G401 (cell line): ENCODE results near the gene KRT12. TPM values are rescaled to one million over a fixed set of nuclear protein-coding genes. Genes with fewer than 3 reads are reported as not detected.

Experiments used
- DNase-seq: peaks from one replicate; pipeline ENCODE4 v3.0.0-alpha.2; 2015; ENCODE audit warnings: low spot score
- in situ Hi-C: cut with HindIII; loops from 2 replicates; pipeline ENCODE4 v1.10.0; 2016; ENCODE audit warnings: low sequenced_read_pairs, mixed read lengths
- total RNA-seq: library from RNA; depleted of rRNA; stranded (reverse); fragments of >200 nt; shearing (Covaris generic); gene quantifications from 2 replicates; pipeline ENCODE4 v1.2.3, GENCODE V29; 2014; rRNA removed

KRT12 gene
- not detected in 2 replicates for total RNA-seq

DNA sequence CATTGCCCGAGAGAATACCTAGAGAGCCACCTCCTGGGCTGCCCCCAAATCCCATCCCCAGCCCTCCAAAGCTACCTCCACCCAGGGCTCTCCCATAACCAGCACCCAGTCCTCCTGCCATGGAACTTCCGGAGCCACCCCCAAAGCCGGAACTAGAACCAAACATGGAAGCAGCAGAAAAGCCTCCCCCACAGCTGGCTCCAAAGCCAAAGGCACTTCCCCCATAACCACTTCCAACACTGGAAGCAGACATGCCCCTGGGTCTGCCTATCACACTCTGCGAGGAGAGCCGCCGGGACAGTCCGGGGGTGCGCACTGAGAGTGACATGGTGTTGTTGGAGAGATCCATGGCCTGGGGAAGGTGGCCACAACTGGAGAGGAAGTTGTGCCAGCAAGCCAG lies at the start of gene KRT12:
Gene KRT12 (minus strand): TSS at position 386 of the 400 bp plus-strand sequence. CDS start 37 bp downstream, at position 349.
- DNase-seq = no peak
- in situ Hi-C loops = no loop called here

DNA sequence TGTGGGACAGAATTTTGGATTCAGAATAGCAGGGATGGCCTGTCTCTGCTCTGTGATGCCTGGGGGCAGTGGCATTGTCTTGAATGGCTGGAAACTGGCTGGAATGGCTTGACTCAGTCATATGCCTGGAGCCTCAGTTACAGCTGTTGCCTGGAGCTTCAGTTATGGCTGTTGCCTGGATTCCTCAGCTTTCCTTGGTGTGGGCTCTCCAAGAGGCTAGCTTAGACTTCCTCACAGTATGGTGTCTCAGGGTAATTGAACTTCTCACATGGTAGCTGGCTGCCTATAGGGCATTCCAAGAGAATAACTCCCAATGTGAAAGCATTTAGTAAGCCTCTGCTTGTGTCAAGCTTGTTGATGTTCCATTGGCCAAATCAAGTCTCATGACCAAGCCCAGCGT lies 49.3 kb upstream of the KRT12 start:
- DNase-seq = no peak
- in situ Hi-C loops = no loop called here

DNA sequence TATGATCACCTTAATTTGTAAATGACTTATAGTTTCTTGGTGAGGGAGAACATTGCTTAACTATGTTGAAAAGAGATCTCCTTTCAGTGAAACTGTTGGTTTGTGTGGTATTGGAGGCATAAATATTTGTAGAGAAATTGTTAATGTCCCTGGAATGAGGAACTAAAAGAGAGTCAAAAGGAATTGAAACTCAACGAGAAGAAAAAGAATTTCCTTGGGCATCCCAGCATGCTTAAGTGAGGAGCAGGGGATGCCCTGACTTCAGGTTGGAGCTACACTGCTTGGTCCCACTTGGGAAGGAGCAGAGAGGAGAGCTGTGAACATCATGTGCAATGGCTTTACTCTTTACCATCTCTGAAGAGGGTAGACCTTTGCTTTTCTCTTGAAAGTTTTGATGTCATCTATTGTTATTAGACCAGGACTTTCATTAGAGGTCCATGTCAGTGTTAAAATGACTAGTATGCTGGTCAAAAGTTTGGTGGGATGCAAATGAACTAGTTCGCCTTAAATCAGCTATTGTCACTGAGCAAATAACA lies 48.8 kb upstream of the KRT12 start:
- DNase-seq = no peak
- in situ Hi-C loops = no loop called here

DNA sequence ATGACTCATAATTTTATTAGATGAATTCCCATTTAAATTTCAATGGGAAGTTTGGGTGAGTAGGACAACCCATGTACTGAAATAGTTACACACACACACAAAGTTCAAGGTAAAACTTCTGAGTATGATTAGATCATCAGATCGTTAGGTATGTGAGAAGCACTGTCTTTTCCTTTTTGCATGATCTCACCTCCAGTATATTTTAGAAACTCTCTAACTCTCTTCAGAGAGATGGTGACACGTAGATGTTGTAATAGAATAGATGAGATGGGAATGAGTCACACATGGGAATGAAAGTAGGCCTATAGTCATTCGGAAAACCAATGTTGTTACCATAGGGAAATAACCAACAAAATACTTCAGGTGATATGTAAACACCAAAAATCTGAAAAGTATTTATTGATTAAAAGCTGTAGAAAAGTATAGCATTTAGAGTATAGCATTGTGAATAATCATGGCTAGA lies 48.2 kb upstream of the KRT12 start:
- in situ Hi-C loops = no loop called here
- no peak for DNase-seq

DNA sequence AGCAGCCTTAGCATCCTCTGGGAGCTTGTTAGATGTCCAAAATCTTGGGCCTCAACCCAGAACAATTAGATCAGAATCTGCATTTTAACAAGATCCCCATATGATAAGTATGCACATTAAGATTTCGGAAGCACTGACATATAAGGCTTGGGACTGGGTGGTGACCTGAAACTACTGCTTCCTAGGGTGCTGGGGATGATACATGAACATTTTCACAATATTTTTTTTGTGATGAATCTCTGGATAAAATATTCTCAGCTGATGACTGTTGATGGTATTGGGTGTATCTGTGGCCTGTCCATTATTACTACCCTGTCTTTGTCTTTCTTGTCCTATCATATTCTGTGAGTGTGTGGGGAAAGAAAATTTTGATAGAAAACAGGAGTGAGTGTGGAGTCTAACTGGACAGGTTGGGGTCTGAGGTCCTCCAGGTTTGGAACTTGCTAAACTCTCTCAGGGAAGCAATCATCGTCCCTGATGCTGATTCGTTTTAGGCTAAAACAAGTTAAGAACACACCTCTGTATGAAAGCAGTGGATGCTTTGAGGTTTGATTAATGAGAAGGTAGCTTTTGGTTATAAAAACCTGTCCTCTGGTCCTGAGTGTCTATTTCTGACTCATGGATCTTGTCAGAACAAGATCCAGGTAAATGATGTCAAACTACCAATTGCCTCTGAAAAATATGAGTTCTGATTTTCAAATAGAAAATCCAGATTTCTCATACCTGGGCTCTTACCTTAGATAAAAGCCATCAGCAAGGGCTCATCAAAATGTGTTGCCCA lies 47.2 kb upstream of the KRT12 start:
- DNase-seq = no peak
- in situ Hi-C loops = no loop called here

DNA sequence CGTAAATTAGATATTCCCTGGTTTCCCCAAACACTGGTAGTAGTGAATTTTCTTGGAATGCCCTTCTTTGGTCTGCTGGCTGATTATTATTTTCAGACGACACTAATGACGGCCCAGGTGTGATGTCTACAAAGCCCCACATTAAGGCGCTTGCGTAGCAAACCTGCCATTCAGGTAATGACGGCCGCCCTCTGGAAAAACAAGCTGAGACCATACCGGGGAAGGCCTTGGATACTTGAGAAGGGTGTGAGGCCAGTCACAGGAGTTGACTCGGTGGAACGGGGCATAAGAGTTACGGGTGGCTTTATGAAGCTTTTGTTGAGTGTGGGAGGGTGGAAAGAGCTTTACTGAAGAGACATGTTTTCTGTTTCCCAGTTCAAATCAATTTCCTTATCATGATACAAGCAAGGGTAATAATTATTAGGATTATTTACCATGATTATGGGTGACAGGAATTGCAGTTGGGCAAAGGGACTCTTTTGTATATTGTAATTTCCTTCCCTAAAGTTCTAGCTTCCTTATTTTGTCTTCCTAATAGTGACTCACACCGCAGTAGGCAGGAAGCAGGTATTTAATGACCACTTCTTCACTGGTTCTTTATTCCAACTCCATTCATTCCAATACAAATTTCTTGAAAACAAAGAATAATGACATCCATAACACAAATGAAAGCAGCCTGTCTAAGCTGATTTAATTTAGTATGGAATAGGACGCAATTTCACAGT lies 45.6 kb upstream of the KRT12 start:
- in situ Hi-C loops = no loop called here

DNA sequence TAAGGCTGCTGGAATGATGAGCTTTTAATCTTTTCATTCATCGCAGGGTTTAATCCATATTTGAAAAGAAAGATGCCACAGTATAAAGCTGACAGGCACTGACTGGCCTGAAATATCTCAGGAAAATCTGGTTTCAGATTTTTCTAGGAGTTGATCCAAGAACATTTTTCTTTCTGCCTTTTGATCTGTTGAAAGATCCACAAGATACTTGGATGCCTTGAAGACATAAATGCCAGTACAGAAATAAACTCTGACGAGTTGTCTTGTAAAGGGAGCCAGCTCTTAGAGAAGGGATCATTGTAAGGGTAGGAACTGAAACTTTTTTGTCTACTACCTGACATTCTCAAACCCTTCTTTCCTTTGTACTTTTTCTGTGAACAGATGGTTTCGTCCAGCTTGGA lies 43.4 kb upstream of the KRT12 start:
- DNase-seq = peak; percentile 13
- in situ Hi-C loops = no loop called here

More for the DNA sequence above, 45.6 kb upstream of the KRT12 start:
- DNase-seq = no peak

DNA sequence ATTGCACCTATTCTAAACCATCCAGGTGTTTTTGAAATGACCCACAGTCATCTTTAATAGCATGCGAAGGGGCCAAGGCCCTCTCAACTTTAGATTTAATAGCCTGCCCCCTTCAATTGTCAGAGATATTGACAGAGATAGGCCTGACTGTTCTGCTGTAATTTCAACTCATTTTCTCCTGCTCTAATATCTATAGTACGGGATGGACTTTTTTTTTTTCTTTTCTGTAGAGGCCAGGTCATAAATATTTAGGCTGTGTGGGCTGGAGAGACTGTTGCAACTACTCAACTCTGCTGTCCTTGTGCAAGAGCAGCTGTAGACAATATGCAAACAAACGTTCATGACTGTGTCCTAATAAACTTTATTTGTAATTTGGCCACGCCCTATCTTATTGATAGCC lies 42.7 kb upstream of the KRT12 start:
- in situ Hi-C loops = no loop called here
- peak; percentile 1 for DNase-seq

DNA sequence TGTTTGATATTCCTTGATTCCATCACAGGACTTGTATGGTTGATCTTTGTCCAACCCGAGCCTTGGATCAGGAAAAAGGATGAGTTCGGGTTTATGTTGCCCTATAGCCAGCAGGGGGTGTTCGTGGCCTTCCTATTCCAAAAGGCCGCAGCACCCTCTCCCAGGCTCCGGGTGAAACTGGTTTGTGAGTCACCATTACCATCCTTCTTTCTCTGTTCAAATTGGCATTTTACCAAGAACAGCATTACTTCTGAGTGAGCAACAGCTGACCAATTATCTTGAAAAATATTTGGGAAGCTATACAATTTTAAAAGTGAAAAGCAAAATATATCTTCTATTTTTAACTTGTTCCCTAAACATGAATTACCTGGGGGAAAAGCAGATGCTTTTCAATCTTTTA lies 42.3 kb upstream of the KRT12 start:
- peak; percentile 84 for DNase-seq
- in situ Hi-C loops = no loop called here

DNA sequence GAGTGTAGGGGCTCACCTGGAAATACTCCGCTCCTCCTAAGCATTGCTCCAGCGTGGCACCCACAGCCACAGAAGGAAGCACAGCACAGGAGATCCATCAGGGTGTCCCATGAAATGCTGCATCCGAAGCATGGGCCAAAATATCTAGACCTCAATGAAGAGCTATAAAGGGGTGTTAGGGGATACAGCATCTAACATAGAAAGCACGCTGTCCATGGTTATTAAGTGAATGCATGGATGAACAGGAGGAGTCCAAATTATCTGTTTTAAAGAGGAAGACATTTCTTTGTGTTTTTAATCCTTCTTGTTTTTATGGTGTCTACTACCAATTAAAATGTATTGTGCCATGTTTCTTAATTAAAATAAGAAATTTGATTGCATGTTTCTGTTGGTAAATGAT lies 39.6 kb upstream of the KRT12 start:
- no peak for DNase-seq
- in situ Hi-C loops = no loop called here

DNA sequence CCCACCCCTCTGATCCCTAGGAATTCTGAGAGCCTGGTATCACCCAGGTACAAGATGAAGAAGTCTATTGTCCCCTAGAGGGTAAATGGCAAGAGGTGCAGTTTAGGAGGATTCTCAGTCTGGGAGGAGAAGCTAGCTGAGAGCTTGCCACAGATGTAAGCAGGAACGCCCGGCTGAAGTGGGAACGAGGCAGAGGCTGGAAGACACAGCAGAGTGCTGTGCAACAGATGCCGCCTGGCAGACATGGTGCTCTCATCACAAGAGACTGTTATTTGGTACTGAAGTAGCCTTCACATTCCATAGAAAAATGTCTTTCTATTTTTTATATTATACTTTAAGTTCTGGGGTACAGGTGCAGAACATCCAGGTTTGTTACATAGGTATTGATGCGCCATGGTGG lies 38.3 kb upstream of the KRT12 start:
- in situ Hi-C loops = no loop called here
- no peak for DNase-seq

DNA sequence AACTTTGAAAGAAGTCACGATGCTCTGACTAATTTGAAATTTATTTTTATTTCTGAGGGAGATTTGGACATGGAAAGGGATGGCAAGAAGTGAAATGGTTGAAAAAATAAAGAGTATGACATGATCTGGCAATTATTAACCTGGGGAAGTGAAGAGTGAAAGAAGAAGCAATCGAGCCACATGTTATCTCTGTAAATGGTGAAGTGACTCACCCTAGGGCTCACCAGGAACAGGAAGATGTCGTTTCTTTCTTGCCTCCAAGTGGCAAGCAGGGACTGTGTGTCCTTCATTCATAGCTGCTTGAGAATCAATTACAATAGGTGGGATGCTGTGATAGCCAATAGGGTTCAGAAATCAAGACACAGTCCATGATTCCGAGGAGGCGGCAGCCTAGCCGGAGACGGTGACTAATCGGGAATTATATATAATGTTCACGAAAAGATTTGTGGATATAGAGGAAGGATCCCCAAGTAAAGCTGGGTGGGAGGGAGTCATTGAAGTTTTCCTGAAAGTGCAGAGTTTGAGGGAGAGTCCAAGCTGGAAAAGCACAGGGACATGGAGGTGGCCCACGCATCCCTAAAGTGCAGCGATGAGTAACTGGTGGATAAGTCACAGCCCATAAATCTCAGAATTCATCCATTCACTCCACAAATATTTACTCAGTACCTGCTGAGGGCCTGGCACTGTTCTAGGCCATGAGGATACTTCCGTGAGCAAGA lies 36.3 kb upstream of the KRT12 start:
- DNase-seq = no peak
- in situ Hi-C loops = no loop called here

DNA sequence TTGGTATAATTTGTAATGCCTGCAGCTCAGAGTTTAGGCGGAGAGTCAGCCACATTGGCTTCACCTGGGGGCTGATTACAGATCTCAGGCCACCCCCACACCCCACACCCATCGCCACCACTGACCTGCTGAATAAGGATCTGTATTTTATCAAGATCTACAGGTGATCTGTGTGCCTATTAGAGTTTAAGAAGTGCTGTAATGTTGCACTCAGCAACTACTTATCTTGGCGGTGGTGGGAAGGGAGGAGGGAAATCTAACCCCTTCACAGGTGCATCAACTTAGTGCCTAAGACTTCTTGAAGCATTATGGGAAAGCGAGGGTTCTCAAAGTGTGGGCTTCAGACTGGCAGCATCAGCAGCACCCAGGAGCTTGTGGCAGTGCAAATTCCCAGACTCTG lies 35.5 kb upstream of the KRT12 start:
- no peak for DNase-seq
- in situ Hi-C loops = no loop called here

DNA sequence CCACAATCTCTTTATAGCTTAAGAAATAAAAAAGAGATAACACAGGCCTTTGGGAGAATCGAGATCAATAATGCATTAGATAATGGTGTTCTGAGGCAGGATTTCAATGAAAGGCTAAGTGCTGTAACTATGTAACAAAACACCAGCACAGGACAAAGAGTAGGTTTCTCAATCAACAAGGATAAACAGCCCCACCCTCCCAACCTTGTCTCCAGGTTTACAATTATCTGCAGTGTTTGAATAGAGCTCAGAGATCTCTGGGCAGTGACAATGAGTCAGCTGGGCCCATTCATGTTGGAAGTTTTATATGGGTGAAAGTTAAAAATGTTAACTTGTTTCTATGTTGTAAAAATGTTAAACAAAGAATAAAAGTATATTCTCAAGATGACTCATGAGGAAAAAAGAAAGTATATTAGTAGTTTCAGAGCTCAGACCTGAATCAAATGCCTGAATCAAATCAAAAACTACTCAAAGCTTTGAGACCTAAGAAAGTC lies 35.0 kb upstream of the KRT12 start:
- in situ Hi-C loops = no loop called here
- no peak for DNase-seq

DNA sequence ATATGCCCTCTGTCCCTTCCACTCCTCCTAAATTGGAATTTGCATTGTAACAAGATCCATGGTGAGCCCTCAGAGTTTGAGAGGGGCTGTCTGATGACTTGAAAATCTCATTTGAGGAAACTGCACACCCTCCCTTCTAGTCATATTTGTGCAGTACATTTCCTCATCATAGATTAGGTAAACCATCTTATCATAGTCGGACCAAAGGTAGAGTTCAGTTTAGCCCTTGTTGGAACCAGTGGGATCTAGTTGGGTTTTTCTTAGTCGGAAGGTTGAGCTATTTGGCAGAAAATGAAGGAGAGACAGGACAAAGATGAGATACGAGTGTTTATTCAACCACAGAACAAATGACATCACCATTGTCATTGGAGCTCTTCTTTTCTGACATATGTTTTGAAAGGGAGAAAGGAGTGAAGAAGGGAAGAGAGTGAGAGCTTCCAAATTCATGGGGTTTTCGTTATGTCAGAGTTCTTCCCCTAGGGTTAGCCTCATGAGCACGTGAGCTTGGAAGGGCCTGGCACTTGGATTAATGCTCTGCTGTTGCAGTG lies 33.9 kb upstream of the KRT12 start:
- in situ Hi-C loops = no loop called here
- no peak for DNase-seq

DNA sequence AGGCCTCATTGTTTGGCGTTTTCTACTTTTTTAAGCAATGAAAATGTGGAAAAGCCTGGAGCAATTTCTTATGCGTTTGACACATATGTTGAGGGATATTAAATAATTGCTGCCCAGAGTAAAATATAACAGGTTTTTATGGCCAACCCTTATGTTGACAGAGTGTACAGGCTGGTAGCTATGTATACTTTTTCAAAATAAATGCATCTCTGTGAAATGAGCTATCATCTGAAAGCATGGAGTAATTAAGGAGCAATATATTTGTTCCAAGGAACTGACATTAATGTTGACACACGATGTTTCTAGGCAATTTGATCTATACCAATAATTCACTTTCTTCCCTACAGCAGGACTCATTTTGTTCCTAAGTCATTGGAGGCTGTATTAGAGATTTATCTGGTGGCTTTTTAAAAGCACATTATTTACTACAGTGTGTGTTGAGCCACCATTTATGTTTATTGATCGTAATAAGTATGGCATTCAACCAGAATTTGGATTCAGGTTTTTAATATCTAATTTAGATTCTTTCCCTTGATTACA lies 30.0 kb upstream of the KRT12 start:
- no peak for DNase-seq
- in situ Hi-C loops = no loop called here

DNA sequence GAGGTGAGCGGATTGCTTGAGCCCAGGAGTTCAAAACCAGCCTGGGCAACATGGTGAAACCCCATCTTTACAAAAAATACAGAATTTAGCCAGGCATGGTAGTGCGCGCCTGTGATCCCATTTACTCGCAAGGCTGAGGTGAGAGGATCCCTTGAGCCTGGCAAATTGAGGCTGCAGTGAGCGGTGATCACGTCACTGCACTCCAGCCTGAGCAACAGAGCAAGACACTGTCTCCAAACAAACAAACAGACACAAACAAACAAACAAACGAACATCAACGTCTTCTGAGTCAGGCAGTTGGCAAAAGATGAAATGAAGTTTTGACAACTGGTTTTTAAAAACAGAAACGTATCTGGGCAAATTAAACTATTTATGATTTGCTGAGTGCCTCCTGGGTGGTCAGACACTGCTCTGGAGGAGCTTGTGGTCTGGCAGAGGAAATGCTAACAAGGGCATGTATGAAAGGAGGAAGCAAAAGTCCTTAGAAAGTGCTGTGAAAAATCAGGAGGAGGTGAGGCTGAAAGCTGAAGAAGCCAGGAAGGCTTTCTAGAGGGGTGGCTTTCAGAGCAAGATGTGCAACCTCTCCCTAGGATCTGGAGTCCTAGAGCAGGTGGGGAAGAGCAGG lies 28.2 kb upstream of the KRT12 start:
- DNase-seq = no peak
- in situ Hi-C loops = no loop called here

DNA sequence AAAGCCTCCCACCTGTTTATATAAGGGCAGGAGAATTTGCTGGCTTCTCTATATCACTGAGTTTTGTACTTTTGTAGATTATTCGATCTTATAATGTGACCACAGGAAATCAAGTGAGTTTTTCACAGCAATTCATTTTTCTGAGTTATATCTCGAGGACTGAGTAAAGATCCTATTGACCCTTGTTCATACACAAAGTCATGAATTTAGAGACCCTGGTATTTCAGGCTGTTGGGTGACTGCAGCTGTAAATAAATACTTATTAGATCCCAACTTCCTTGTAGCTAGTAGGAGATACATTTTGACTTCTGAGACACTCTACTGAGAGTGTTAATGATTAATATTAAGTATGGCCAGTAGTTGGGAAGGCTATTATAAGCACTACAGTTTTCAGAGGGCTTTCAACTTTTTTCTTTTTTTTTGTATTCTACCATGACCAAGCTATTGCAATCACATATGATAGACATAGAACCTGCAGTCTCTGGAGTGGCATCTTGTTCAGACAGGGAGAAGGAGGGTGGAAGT lies 21.2 kb upstream of the KRT12 start:
- DNase-seq = no peak
- in situ Hi-C loops = no loop called here
